ENCODE measurements around the gene GDPD3. TPM values are rescaled to one million over a fixed set of nuclear protein-coding genes. Genes with fewer than 3 reads are reported as not detected.

GDPD3 gene
- polyA plus RNA-seq, 3 donors = 9.6 TPM; not detected in 2

GRCh38 chr16:30114411-30114810 lies 1.1 kb upstream of the GDPD3 start:
- Mint-ChIP-seq H3K4me1 (peaks cover 7% of the 10 kb centered on the region), H3K9me3 (peaks cover 0 to 5% (median 0%) of the 10 kb centered on the region in 7 donors), H3K36me3 (peaks cover 54 to 91% of the 10 kb centered on the region in 2 donors), H3K27me3 (ENCODE audit: low read depth in 3 of 3) (peaks cover 0 to 3% (median 0%) of the 10 kb centered on the region in 3 donors), H3K4me3 (no peak overlapping the region), H3K27ac (no peak overlapping the region)
- H3K9ac ChIP-seq (ENCODE audit: insufficient read depth, low read length, poor library complexity, severe bottlenecking) = no peak overlapping the region
- H2AFZ ChIP-seq (ENCODE audit: insufficient read depth, low read depth, low read length, poor library complexity, severe bottlenecking) = no peak overlapping the region
- no peaks in the 10 kb centered on the region for H3K9me3 ChIP-seq (replicated peaks in 1 of 2; ENCODE audit: control insufficient read depth in 1 of 2, insufficient read depth in 1 of 2, low read length in 2 of 2)
- peaks cover 41 to 71% of the 10 kb centered on the region in 2 donors for H3K36me3 ChIP-seq (replicated peaks in 1 of 2; ENCODE audit: control insufficient read depth in 1 of 2, insufficient read depth in 2 of 2, low read length in 2 of 2)
- no peaks in the 10 kb centered on the region for H3K79me2 ChIP-seq (ENCODE audit: insufficient read depth, low read length)
- intact Hi-C loops (cut with micrococcal nuclease) = no loop called here
- no peak overlapping the region for H3K4me2 ChIP-seq (replicated peaks; ENCODE audit: extremely low read depth, low read length, poor library complexity, severe bottlenecking)
- no peaks in the 10 kb centered on the region for H3K4me1 ChIP-seq (ENCODE audit: control insufficient read depth in 1 of 2, insufficient read depth in 2 of 2, low read length in 2 of 2)
- WGBS (ENCODE audit: insufficient coverage) = 98% methylated on average over 6 of the region's 11 CpGs
- no peak for TF ChIP-seq CTCF (IDR thresholded peaks at IDR 0.05)
- H3K27me3 ChIP-seq (ENCODE audit: control insufficient read depth in 2 of 2, insufficient read depth in 2 of 2, low read length in 2 of 2) = no peaks in the 10 kb centered on the region
- no peak for DNase-seq
- no peak overlapping the region for H3K27ac ChIP-seq (ENCODE audit: low read depth in 1 of 2, low read length in 2 of 2)
- no peak overlapping the region for H3K4me3 ChIP-seq (replicated peaks in 1 of 3; ENCODE audit: low read depth in 2 of 3, low read length in 3 of 3)
- no peaks in the 10 kb centered on the region for H4K20me1 ChIP-seq (ENCODE audit: insufficient read depth, low read length)

GRCh38 chr16:30113711-30114333 lies 485 bp upstream of the GDPD3 start:
- no peak overlapping the region for H3K4me3 ChIP-seq (replicated peaks in 1 of 3; ENCODE audit: low read depth in 2 of 3, low read length in 3 of 3)
- no peak overlapping the region for H2AFZ ChIP-seq (ENCODE audit: insufficient read depth, low read depth, low read length, poor library complexity, severe bottlenecking)
- Mint-ChIP-seq H3K4me3 (no peak overlapping the region), H3K27ac (peak overlapping the region in 1 of 7 donors; percentile 36), H3K9me3 (peaks cover 0 to 5% (median 0%) of the 10 kb centered on the region in 7 donors), H3K27me3 (ENCODE audit: low read depth in 3 of 3) (peaks cover 0 to 1% (median 0%) of the 10 kb centered on the region in 3 donors), H3K36me3 (peaks cover 50 to 91% of the 10 kb centered on the region in 2 donors), H3K4me1 (peaks cover 7% of the 10 kb centered on the region)
- H3K27me3 ChIP-seq (ENCODE audit: control insufficient read depth in 2 of 2, insufficient read depth in 2 of 2, low read length in 2 of 2) = no peaks in the 10 kb centered on the region
- H3K4me2 ChIP-seq (replicated peaks; ENCODE audit: extremely low read depth, low read length, poor library complexity, severe bottlenecking) = no peak overlapping the region
- H3K9ac ChIP-seq (ENCODE audit: insufficient read depth, low read length, poor library complexity, severe bottlenecking) = no peak overlapping the region
- no peaks in the 10 kb centered on the region for H3K4me1 ChIP-seq (ENCODE audit: control insufficient read depth in 1 of 2, insufficient read depth in 2 of 2, low read length in 2 of 2)
- no peaks in the 10 kb centered on the region for H3K9me3 ChIP-seq (replicated peaks in 1 of 2; ENCODE audit: control insufficient read depth in 1 of 2, insufficient read depth in 1 of 2, low read length in 2 of 2)
- no peaks in the 10 kb centered on the region for H4K20me1 ChIP-seq (ENCODE audit: insufficient read depth, low read length)
- intact Hi-C loops (cut with micrococcal nuclease) = no loop called here
- H3K27ac ChIP-seq (ENCODE audit: low read depth in 1 of 2, low read length in 2 of 2) = peak overlapping the region in 1 of 2 donors; percentile 20
- no peaks in the 10 kb centered on the region for H3K79me2 ChIP-seq (ENCODE audit: insufficient read depth, low read length)
- DNase-seq = no peak
- TF ChIP-seq CTCF (IDR thresholded peaks at IDR 0.05) = no peak
- WGBS (ENCODE audit: insufficient coverage) = 100% methylated on average over 1 of the region's 20 CpGs
- peaks cover 41 to 65% of the 10 kb centered on the region in 2 donors for H3K36me3 ChIP-seq (replicated peaks in 1 of 2; ENCODE audit: control insufficient read depth in 1 of 2, insufficient read depth in 2 of 2, low read length in 2 of 2)
